SK-N-SH treated with all-trans-retinoic acid at 6 μM for 48 hours (cell line): ENCODE results near the gene CST3.

Source experiments
- ATAC-seq: fragments of 200-7000 bp; cut with Tn5 transposase; 3 replicates; pipeline ENCODE4 v1.9.1; 2020; ENCODE audit warnings: mild to moderate bottlenecking, moderate library complexity
- ARNTL ChIP-seq: fragments of 450-650 bp; formaldehyde crosslinking; IDR thresholded peaks from 2 replicates; pipeline ENCODE4 v1.5.0; 2020; ENCODE audit warnings: low read depth, mild to moderate bottlenecking, moderate library complexity, borderline replicate concordance
- BACH2 ChIP-seq: fragments of 250-450 bp; sonication (Bioruptor Pico); IDR thresholded peaks from 2 replicates; pipeline ENCODE4 v1.9.0; 2021; ENCODE audit warnings: mild to moderate bottlenecking, borderline replicate concordance
- CREB5 ChIP-seq: fragments of 250-450 bp; sonication (Bioruptor Pico); IDR thresholded peaks from 2 replicates; pipeline ENCODE4 v1.5.1; 2020; ENCODE audit warnings: low read depth, mild to moderate bottlenecking, moderate library complexity
- CSDC2 ChIP-seq: fragments of 250-450 bp; sonication (Bioruptor Pico); IDR thresholded peaks from 2 replicates; pipeline ENCODE4 v1.5.0; 2020; ENCODE audit warnings: mild to moderate bottlenecking, moderate library complexity
- CSRNP3 ChIP-seq: fragments of 250-450 bp; sonication (Bioruptor Pico); IDR thresholded peaks from 2 replicates; pipeline ENCODE4 v1.5.1; 2021; ENCODE audit warnings: mild to moderate bottlenecking, moderate library complexity
- ESRRG ChIP-seq: fragments of 250-450 bp; sonication (Bioruptor Pico); IDR thresholded peaks from 2 replicates; pipeline ENCODE4 v1.6.1; 2021; ENCODE audit warnings: mild to moderate bottlenecking
- ISL1 ChIP-seq: fragments of 250-450 bp; sonication (Bioruptor Pico); IDR thresholded peaks from 2 replicates; pipeline ENCODE4 v2.1.2; 2022; ENCODE audit warnings: mild to moderate bottlenecking, moderate library complexity
- OSR1 ChIP-seq: fragments of 250-450 bp; sonication (Bioruptor Pico); IDR thresholded peaks from 2 replicates; pipeline ENCODE4 v1.8.0; 2022; ENCODE audit warnings: moderate library complexity, mild to moderate bottlenecking, inconsistent platforms
- PATZ1 ChIP-seq: fragments of 250-450 bp; sonication (Bioruptor Pico); IDR thresholded peaks from 2 replicates; pipeline ENCODE4 v1.8.0; 2020; ENCODE audit warnings: mild to moderate bottlenecking, moderate library complexity, borderline replicate concordance
- PPARA ChIP-seq: fragments of 250-450 bp; sonication (Bioruptor Pico); IDR thresholded peaks from 2 replicates; pipeline ENCODE4 v1.5.0; 2020; ENCODE audit warnings: mild to moderate bottlenecking, borderline replicate concordance
- RARB ChIP-seq: fragments of 250-450 bp; sonication (Bioruptor Pico); IDR thresholded peaks from 2 replicates; pipeline ENCODE4 v1.8.0; 2021; ENCODE audit warnings: mild to moderate bottlenecking, moderate library complexity
- SNAI2 ChIP-seq: fragments of 250-450 bp; sonication (Bioruptor Pico); IDR thresholded peaks from 2 replicates; pipeline ENCODE4 v1.5.0; 2020; ENCODE audit warnings: mild to moderate bottlenecking, moderate library complexity
- TCF4 ChIP-seq: fragments of 250-450 bp; sonication (Bioruptor Pico); IDR thresholded peaks from 2 replicates; pipeline ENCODE4 v1.8.0; 2021; ENCODE audit warnings: mild to moderate bottlenecking, moderate library complexity, borderline replicate concordance
- TOX ChIP-seq: fragments of 250-450 bp; sonication (Bioruptor Pico); IDR thresholded peaks from 2 replicates; pipeline ENCODE4 v1.8.0; 2021; ENCODE audit warnings: mild to moderate bottlenecking, moderate library complexity, borderline replicate concordance
- TSHZ2 ChIP-seq: fragments of 250-450 bp; sonication (Bioruptor Pico); IDR thresholded peaks from 2 replicates; pipeline ENCODE4 v1.5.0; 2020; ENCODE audit warnings: mild to moderate bottlenecking, moderate library complexity
- ZC3H10 ChIP-seq: fragments of 250-450 bp; sonication (Bioruptor Pico); IDR thresholded peaks from 2 replicates; pipeline ENCODE4 v1.5.1; 2021; ENCODE audit warnings: mild to moderate bottlenecking, moderate library complexity
- ZFP3 ChIP-seq: fragments of 250-450 bp; sonication (Bioruptor Pico); IDR thresholded peaks from 2 replicates; pipeline ENCODE4 v1.5.0; 2020; ENCODE audit warnings: mild to moderate bottlenecking, moderate library complexity
- ZFP30 ChIP-seq: fragments of 450-650 bp; formaldehyde crosslinking; IDR thresholded peaks from 2 replicates; pipeline ENCODE4 v1.5.0; 2022; ENCODE audit warnings: mild to moderate bottlenecking, moderate library complexity
- ZNF565 ChIP-seq: fragments of 450-650 bp; formaldehyde crosslinking; conservative IDR thresholded peaks from 2 replicates; pipeline ENCODE4 v1.5.0; 2020; ENCODE audit warnings: low read depth, mild to moderate bottlenecking, moderate library complexity
- ZNF70 ChIP-seq: fragments of 450-650 bp; formaldehyde crosslinking; IDR thresholded peaks from 2 replicates; pipeline ENCODE4 v1.5.0; 2020; ENCODE audit warnings: mild to moderate bottlenecking, moderate library complexity
- ZNF8 ChIP-seq: fragments of 450-650 bp; formaldehyde crosslinking; IDR thresholded peaks from 2 replicates; pipeline ENCODE4 v1.5.0; 2020; ENCODE audit warnings: mild to moderate bottlenecking, moderate library complexity

The CST3 gene

GRCh38 chr20:23595941-23596340 lies 41.8 kb downstream of the CST3 start:
- no peak for TF ChIP-seq ISL1 (CRISPR knock-in tag)
- TF ChIP-seq ZFP30: no peak
- no peak for TF ChIP-seq TSHZ2
- TF ChIP-seq CREB5 (CRISPR knock-in tag): no peak
- ATAC-seq: no peak

- ATAC-seq: no peak
- TF ChIP-seq ZNF70 (no peak), TOX (CRISPR knock-in tag) (no peak), SNAI2 (CRISPR knock-in tag) (no peak), ISL1 (CRISPR knock-in tag) (no peak)
- TF ChIP-seq, all 23 proteins: peak for 0
These were observed 49.0 kb downstream of the CST3 start for GRCh38 chr20:23588434-23589403.

- no peak for ATAC-seq
- no peak for TF ChIP-seq PPARA
- no peak for TF ChIP-seq ARNTL (CRISPR knock-in tag)
- TF ChIP-seq ZNF565 (CRISPR knock-in tag): no peak
- no peak for TF ChIP-seq CREB5 (CRISPR knock-in tag)
- no peak for TF ChIP-seq PATZ1 (CRISPR knock-in tag)
- TF ChIP-seq CSRNP3: no peak
- TF ChIP-seq CSDC2 (CRISPR knock-in tag): no peak
- no peak for TF ChIP-seq ZNF8 (CRISPR knock-in tag)
- TF ChIP-seq TOX (CRISPR knock-in tag): no peak
- TF ChIP-seq ISL1 (CRISPR knock-in tag): no peak
- no peak for TF ChIP-seq ESRRG (CRISPR knock-in tag)
- no peak for TF ChIP-seq ZNF70
- TF ChIP-seq TCF4 (CRISPR knock-in tag): no peak
- no peak for TF ChIP-seq RARB (CRISPR knock-in tag)
- TF ChIP-seq ZFP3: no peak
- no peak for TF ChIP-seq TSHZ2
- TF ChIP-seq BACH2: no peak
- TF ChIP-seq ZC3H10 (CRISPR knock-in tag): no peak
- TF ChIP-seq OSR1: no peak
These were observed 50.1 kb downstream of the CST3 start for GRCh38 chr20:23587631-23588030.
